SU-DHL-6 (cell line): ENCODE measurements around the gene APOL6.
A peak's percentile ranks its signal among the peaks of the same experiment; 100 is the strongest.

Experiments
- H2AFZ ChIP-seq: fragments of 200-600 bp; sonication (generic); 2 replicates; pipeline ENCODE4 v1.6.1; 2014; ENCODE audit warnings: low read depth, mild to moderate bottlenecking, moderate library complexity, mixed read lengths, antibody characterized with exemption, low read length; ENCODE audit not compliant: severe bottlenecking
- H3F3A ChIP-seq: fragments of 200-600 bp; shearing (Covaris generic); 2 replicates; pipeline ENCODE4 v1.6.0; 2016; ENCODE audit warnings: antibody characterized with exemption, mild to moderate bottlenecking; ENCODE audit not compliant: insufficient read depth
- H3K27ac ChIP-seq: fragments of 200-600 bp; sonication (generic); 2 replicates; pipeline ENCODE4 v1.5.1; 2016; ENCODE audit warnings: low read depth, mild to moderate bottlenecking, low read length, moderate library complexity, mixed read lengths
- H3K27me3 ChIP-seq: fragments of 200-600 bp; sonication (generic), shearing (Covaris generic); 2 replicates; pipeline ENCODE4 v1.6.0; 2014; ENCODE audit warnings: mild to moderate bottlenecking, low read length
- H3K36me3 ChIP-seq: fragments of 200-600 bp; sonication (generic); 2 replicates; pipeline ENCODE4 v1.6.1; 2014; ENCODE audit warnings: mild to moderate bottlenecking, low read length, mixed read lengths
- H3K4me2 ChIP-seq: fragments of 300-600, 200-600 bp; shearing (Covaris generic), sonication (generic); 2 replicates; pipeline ENCODE4 v1.6.0; 2014; ENCODE audit warnings: low read length, low read depth, mild to moderate bottlenecking; ENCODE audit not compliant: poor library complexity, severe bottlenecking
- H3K4me3 ChIP-seq: fragments of 200-600 bp; sonication (generic); 2 replicates; pipeline ENCODE4 v1.5.1; 2014; ENCODE audit warnings: antibody characterized with exemption, low read length, mild to moderate bottlenecking, mixed read lengths; ENCODE audit not compliant: insufficient read depth, poor library complexity, severe bottlenecking
- H3K79me2 ChIP-seq: fragments of 200-600 bp; sonication (generic); 2 replicates; pipeline ENCODE4 v1.6.1; 2014; ENCODE audit warnings: mild to moderate bottlenecking, low read length, moderate library complexity; ENCODE audit not compliant: insufficient read depth
- H3K9ac ChIP-seq: fragments of 200-600 bp; sonication (generic); 2 replicates; pipeline ENCODE4 v1.7.0; 2014; ENCODE audit warnings: mild to moderate bottlenecking, low read length
- H3K9me2 ChIP-seq: fragments of 200-600 bp; sonication (generic); replicated peaks from 2 replicates; pipeline ENCODE4 v1.6.1; 2014; ENCODE audit warnings: low read length; ENCODE audit not compliant: insufficient read depth
- H3K9me3 ChIP-seq: fragments of 200-600 bp; sonication (generic); 2 replicates; pipeline ENCODE4 v1.6.1; 2014; ENCODE audit warnings: low read length, mixed read lengths; ENCODE audit not compliant: insufficient read depth
- H4K20me1 ChIP-seq: fragments of 200-600 bp; sonication (generic); 2 replicates; pipeline ENCODE4 v1.6.1; 2014; ENCODE audit warnings: low read depth, mild to moderate bottlenecking, antibody characterized with exemption, low read length, moderate library complexity, mixed read lengths
- CTCF ChIP-seq: fragments of 200-600 bp; sonication (generic); IDR thresholded peaks from one replicate; pipeline ENCODE4 v1.5.1; 2017; ENCODE audit warnings: antibody characterized with exemption, mild to moderate bottlenecking, low read length, moderate library complexity; ENCODE audit not compliant: insufficient read depth, poor library complexity, severe bottlenecking
- EZH2phosphoT487 ChIP-seq: fragments of 200-600 bp; sonication (generic), shearing (Covaris generic); conservative IDR thresholded peaks from 2 replicates; pipeline ENCODE4 v1.6.1; 2018; ENCODE audit warnings: mild to moderate bottlenecking, antibody characterized with exemption, low read length, moderate library complexity, mixed read lengths

The APOL6 gene

DNA sequence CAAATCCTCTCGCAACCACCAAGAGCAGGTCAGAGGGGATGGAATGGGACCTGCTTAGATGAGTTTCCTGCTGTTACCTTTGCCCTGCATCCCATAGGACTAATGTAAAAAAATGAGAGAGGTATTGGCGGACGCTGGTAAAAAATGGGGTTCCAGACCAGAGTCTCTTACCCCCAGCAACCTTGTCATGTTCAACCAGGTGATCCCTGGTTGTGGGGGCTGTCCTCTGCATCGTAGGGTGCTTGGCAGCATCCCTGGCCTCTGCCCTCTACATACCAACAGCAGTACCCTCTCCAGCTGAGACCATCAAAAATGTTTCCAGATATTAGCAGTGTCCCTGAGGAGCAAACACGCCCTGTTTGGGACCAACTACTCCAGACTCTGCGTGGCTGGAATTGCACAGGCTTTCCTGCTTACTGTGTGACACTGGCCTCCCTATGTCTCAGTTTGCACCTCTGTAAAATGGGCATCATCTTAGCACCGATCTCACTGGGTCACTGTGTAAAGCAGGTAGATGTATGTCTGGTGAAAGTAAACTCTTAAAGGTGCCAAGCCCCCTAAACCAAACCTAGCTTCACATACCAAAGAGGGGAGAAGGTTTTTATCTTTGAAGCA is 1.5 kb downstream of the APOL6 start:
- H3K27me3 ChIP-seq = no peaks in the 10 kb centered on the region
- H2AFZ ChIP-seq = no peak overlapping the region
- no peak for TF ChIP-seq EZH2phosphoT487
- no peak for TF ChIP-seq CTCF
- peak overlapping the region; percentile 84 for H3K4me2 ChIP-seq
- peaks cover 21% of the 10 kb centered on the region for H3F3A ChIP-seq
- H3K9me3 ChIP-seq = no peaks in the 10 kb centered on the region
- no peak overlapping the region for H3K27ac ChIP-seq
- H3K9me2 ChIP-seq = no peaks in the 10 kb centered on the region
- no peaks in the 10 kb centered on the region for H4K20me1 ChIP-seq
- no peaks in the 10 kb centered on the region for H3K79me2 ChIP-seq
- no peak overlapping the region; the same call in 1 of the 2 replicates for H3K9ac ChIP-seq
- H3K36me3 ChIP-seq = no peaks in the 10 kb centered on the region
- no peak overlapping the region for H3K4me3 ChIP-seq

GRCh38 chr22:35651085-35651484 is 2.8 kb downstream of the APOL6 start:
- Histone ChIP-seq H3K9me2 (no peaks in the 10 kb centered on the region), H3K27ac (no peak overlapping the region), H4K20me1 (no peaks in the 10 kb centered on the region), H3K9ac (no peak overlapping the region), H3K36me3 (no peaks in the 10 kb centered on the region), H3K4me3 (no peak overlapping the region), H2AFZ (no peak overlapping the region), H3F3A (peaks cover 21% of the 10 kb centered on the region), H3K27me3 (no peaks in the 10 kb centered on the region), H3K9me3 (no peaks in the 10 kb centered on the region), H3K79me2 (no peaks in the 10 kb centered on the region), H3K4me2 (no peak overlapping the region)
- TF ChIP-seq CTCF (no peak), EZH2phosphoT487 (no peak)

GRCh38 chr22:35653824-35654223 is 5.6 kb downstream of the APOL6 start:
- Histone ChIP-seq H4K20me1 (no peaks in the 10 kb centered on the region), H3K9ac (no peak overlapping the region), H3K9me2 (no peaks in the 10 kb centered on the region), H3K27ac (no peak overlapping the region), H3K79me2 (no peaks in the 10 kb centered on the region), H3K4me3 (no peak overlapping the region), H3F3A (no peaks in the 10 kb centered on the region), H3K27me3 (no peaks in the 10 kb centered on the region), H2AFZ (no peak overlapping the region), H3K36me3 (no peaks in the 10 kb centered on the region), H3K4me2 (no peak overlapping the region), H3K9me3 (no peaks in the 10 kb centered on the region)
- TF ChIP-seq CTCF = no peak
- no peak for TF ChIP-seq EZH2phosphoT487
